ENCODE measurements around the gene LTF.
"Not testable (repeated sequence)": the region's sequence is repeated elsewhere in the genome, so short reads cannot be mapped to it uniquely, and the experiment has no call there.

The LTF gene

DNA sequence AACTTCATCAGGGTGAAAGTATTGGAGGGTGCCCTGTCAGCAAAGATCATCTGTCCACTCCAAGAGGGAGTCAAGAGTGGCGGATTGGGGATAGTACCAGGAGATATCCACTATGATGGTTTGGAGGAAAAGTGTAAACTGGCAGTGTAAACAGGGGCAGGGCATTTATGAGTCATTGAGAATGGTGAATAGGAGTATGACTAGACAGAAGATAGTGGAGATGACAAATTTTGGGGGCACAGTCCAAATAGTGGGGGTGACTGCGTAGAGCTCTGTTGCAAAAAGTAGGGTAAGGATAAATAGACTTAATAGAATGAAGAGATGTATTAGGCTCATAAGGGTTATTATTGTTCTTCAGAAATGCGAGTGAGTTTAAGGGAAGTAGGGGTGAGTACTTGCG is 75.9 kb downstream of the LTF start:
- DNase-seq: not testable (repeated sequence)

DNA sequence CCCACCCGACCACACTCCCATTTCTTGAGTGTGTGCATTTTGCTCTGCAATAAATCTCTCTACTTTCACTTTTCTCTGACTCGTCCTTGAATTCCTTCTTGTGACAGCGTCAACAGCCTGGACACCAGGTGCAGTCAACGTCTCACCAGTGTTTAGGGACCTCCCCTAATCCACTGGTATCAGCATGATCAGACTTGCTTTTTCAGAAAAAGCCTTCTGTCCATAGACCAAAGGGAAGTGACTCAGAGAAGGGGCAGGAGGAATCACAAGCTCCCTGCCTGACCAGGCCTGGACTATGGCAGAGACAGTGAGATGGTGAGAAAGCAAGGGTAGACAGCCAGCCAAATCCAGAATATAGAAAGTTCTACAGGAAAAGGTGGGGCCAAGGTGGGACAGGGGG is 78.5 kb downstream of the LTF start:
- DNase-seq: no peak
